Suprapubic skin (tissue), 3 donors: ENCODE data around the gene LYAR.

Experiments
- CTCF ChIP-seq, 2 donors: fragments of 200-600 bp in 1 of 2; fragments of 450-650 bp in 1 of 2; sonication (generic) in 1 of 2; IDR thresholded peaks; one replicate each; pipeline ENCODE4 v1.5.1; 2016 to 2019; ENCODE audit warnings: antibody characterized with exemption in 2 of 2, mild to moderate bottlenecking in 1 of 2, moderate library complexity in 1 of 2
- POLR2AphosphoS5 ChIP-seq, 3 donors: sonication (generic); formaldehyde crosslinking; IDR thresholded peaks; one replicate each; pipeline ENCODE4 v1.6.1; 2017; ENCODE audit warnings: antibody characterized with exemption in 3 of 3

GRCh38 chr4:4269331-4269731 is 20.6 kb downstream of the LYAR start:
- TF ChIP-seq CTCF (IDR thresholded peaks at IDR 0.05) (no peak), POLR2AphosphoS5 (IDR thresholded peaks at IDR 0.05) (no peak)
